Neural cell (in vitro differentiated cells): Measurements from ENCODE around the gene FAM20B. TPM values are rescaled to one million over a fixed set of nuclear protein-coding genes. Genes with fewer than 3 reads are reported as not detected.

ENCODE experiments used
- H2AFZ ChIP-seq: fragments of 200-600, 300-800 bp; sonication (generic), shearing (Covaris generic); 2 replicates; pipeline ENCODE4 v1.6.0; 2014; ENCODE audit warnings: low read depth, mild to moderate bottlenecking, antibody characterized with exemption, low read length, moderate library complexity
- H3F3A ChIP-seq: fragments of 200-600 bp; shearing (Covaris generic); 2 replicates; pipeline ENCODE4 v1.6.1; 2016; ENCODE audit warnings: mild to moderate bottlenecking, moderate library complexity, mixed read lengths, antibody characterized with exemption, low read length; ENCODE audit not compliant: insufficient read depth, poor library complexity, severe bottlenecking
- H3K27ac ChIP-seq: fragments of 200-600, 300-800 bp; sonication (generic), shearing (Covaris generic); 2 replicates; pipeline ENCODE4 v1.5.1; 2014; ENCODE audit warnings: mild to moderate bottlenecking, low read length, moderate library complexity
- H3K27me3 ChIP-seq: fragments of 300-800, 200-600 bp; sonication (generic), shearing (Covaris generic); 2 replicates; pipeline ENCODE4 v1.6.0; 2014; ENCODE audit warnings: mild to moderate bottlenecking, low read depth, low read length, moderate library complexity; ENCODE audit not compliant: insufficient read depth
- H3K36me3 ChIP-seq: fragments of 300-800, 200-600 bp; sonication (generic), shearing (Covaris generic); 2 replicates; pipeline ENCODE4 v1.5.1; 2014; ENCODE audit warnings: mild to moderate bottlenecking, antibody characterized with exemption, low read length, moderate library complexity; ENCODE audit not compliant: insufficient read depth
- H3K4me2 ChIP-seq: fragments of 300-800, 200-600 bp; sonication (generic), shearing (Covaris generic); 2 replicates; pipeline ENCODE4 v1.6.0; 2014; ENCODE audit warnings: mild to moderate bottlenecking, low read length
- H3K4me3 ChIP-seq: fragments of 300-800, 200-600 bp; sonication (generic), shearing (Covaris generic); 2 replicates; pipeline ENCODE4 v1.5.1; 2014; ENCODE audit warnings: mild to moderate bottlenecking, low read length, moderate library complexity
- H3K79me2 ChIP-seq: fragments of 200-600 bp; shearing (Covaris generic); replicated peaks from 2 replicates; pipeline ENCODE4 v1.6.0; 2014; ENCODE audit warnings: mild to moderate bottlenecking, low read length, moderate library complexity; ENCODE audit not compliant: insufficient read depth
- H3K9ac ChIP-seq: fragments of 300-800, 200-600 bp; sonication (generic), shearing (Covaris generic); 2 replicates; pipeline ENCODE4 v1.6.1; 2016; ENCODE audit warnings: mild to moderate bottlenecking, low read length, mixed read lengths
- H3K9me2 ChIP-seq: fragments of 200-600 bp; shearing (Covaris generic); 2 replicates; pipeline ENCODE4 v1.6.1; 2016; ENCODE audit warnings: mild to moderate bottlenecking, low read length, mixed read lengths; ENCODE audit not compliant: insufficient read depth
- H3K9me3 ChIP-seq: fragments of 200-600, 300-800 bp; sonication (generic), shearing (Covaris generic); 2 replicates; pipeline ENCODE4 v1.6.1; 2016; ENCODE audit warnings: mild to moderate bottlenecking, mixed run types, low read length, moderate library complexity, mixed read lengths
- H4K20me1 ChIP-seq: fragments of 200-600 bp; shearing (Covaris generic); 2 replicates; pipeline ENCODE4 v1.6.1; 2016; ENCODE audit warnings: mild to moderate bottlenecking, mixed run types; ENCODE audit not compliant: insufficient read depth
- CTCF ChIP-seq: fragments of 450-650 bp; IDR thresholded peaks from 2 replicates; pipeline ENCODE4 v1.5.1; 2014; ENCODE audit warnings: antibody characterized with exemption, mild to moderate bottlenecking, moderate library complexity; ENCODE audit not compliant: poor library complexity, severe bottlenecking
- EP300 ChIP-seq: fragments of 450-650 bp; conservative IDR thresholded peaks from 2 replicates; pipeline ENCODE4 v1.6.1; 2014; ENCODE audit warnings: antibody characterized with exemption, mild to moderate bottlenecking, moderate library complexity; ENCODE audit not compliant: poor library complexity, severe bottlenecking
- EZH2 ChIP-seq: fragments of 200-600, 300-800 bp; shearing (Covaris generic), sonication (generic); IDR thresholded peaks from 2 replicates; pipeline ENCODE4 v1.6.1; 2014; ENCODE audit warnings: antibody characterized with exemption, low read length, borderline replicate concordance, mild to moderate bottlenecking; ENCODE audit not compliant: insufficient read depth, poor library complexity, severe bottlenecking
- MXI1 ChIP-seq: fragments of 450-650 bp; conservative IDR thresholded peaks from 2 replicates; pipeline ENCODE4 v1.6.1; 2014; ENCODE audit warnings: antibody characterized with exemption, mild to moderate bottlenecking; ENCODE audit not compliant: poor library complexity, severe bottlenecking
- POLR2AphosphoS5 ChIP-seq: IDR thresholded peaks from 2 replicates; pipeline ENCODE4 v1.6.1; 2012
- RAD21 ChIP-seq: fragments of 450-650 bp; conservative IDR thresholded peaks from 2 replicates; pipeline ENCODE4 v1.6.1; 2014; ENCODE audit warnings: antibody characterized with exemption, mild to moderate bottlenecking, moderate library complexity
- REST ChIP-seq: IDR thresholded peaks from 2 replicates; pipeline ENCODE4 v1.6.1; 2012; ENCODE audit warnings: borderline replicate concordance
- SMC3 ChIP-seq: fragments of 450-650 bp; conservative IDR thresholded peaks from 2 replicates; pipeline ENCODE4 v1.6.1; 2014; ENCODE audit warnings: antibody characterized with exemption, mild to moderate bottlenecking, moderate library complexity; ENCODE audit not compliant: poor library complexity
- TAF1 ChIP-seq: IDR thresholded peaks from 2 replicates; pipeline ENCODE4 v1.6.1; 2012; ENCODE audit warnings: low read depth
- polyA plus RNA-seq: library from polyadenylated mRNA; depleted of rRNA; stranded (reverse); fragments of >200 nt; gene quantifications from 2 replicates; pipeline ENCODE4 v1.2.3, GENCODE V29; 2014

The FAM20B gene
- polyA plus RNA-seq, 1 donor from 2014 or later, result 25.1 TPM

DNA sequence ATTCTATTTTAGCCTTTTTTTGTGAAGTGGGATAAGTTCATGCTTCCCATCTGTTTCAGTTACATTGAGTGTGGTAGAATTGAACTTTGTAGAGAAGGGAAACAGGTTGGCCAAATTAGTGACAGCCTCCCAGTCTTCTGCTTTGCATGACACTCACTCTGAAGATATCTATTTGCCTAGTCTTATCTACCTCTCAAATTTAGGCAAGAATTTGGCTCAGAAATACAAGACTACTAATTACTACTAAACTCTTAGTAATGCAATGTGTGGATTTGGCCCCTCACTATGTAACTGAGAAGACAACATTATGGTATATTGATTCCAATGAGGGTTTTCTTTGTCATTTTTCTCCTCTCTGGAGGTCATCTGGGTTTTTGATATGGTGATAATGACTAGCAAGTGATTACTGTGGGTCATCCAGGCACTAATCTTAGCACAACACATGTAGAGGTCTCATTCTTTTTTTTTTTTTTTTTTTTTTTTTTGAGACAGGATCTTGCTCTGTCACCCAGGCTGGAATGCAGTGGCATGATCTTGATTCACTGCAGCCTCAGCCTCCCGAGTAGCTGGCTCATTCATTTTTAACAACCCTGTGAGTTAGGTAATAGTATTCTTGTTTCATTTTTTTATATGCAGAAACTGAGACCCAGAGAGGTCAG, 6.3 kb downstream of the FAM20B start (continued):
- TF ChIP-seq CTCF, result no peak
- TF ChIP-seq SMC3, result no peak
- no peak for TF ChIP-seq RAD21
- no peak for TF ChIP-seq POLR2AphosphoS5

DNA sequence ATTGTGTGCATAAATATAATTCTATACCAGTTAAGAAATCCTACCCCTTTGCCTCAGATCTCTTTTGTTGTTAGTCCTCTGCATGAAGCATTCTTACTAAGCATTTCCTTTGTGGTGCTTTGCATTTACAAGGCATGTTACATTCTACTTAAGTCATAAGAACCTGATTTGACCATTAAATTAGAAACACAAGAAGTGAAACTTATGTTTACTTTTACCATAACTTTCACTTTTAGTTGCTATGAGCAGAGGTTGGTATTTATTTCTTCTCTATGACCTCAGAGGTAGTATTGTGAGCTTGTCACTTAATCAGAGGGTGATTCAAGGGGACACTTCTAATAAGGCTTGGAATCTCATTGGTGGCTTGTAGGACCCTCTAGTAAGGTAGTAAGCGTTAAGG, 9.0 kb downstream of the FAM20B start:
- Histone ChIP-seq H3K27ac (no peak overlapping the region), H2AFZ (no peak overlapping the region), H3K27me3 (no peaks in the 10 kb centered on the region), H3K79me2 (peaks cover 18% of the 10 kb centered on the region), H3K36me3 (no peaks in the 10 kb centered on the region), H3F3A (no peaks in the 10 kb centered on the region), H4K20me1 (no peaks in the 10 kb centered on the region), H3K4me3 (no peak overlapping the region), H3K9me3 (no peaks in the 10 kb centered on the region), H3K4me2 (no peak overlapping the region), H3K9ac (no peak overlapping the region), H3K9me2 (no peaks in the 10 kb centered on the region)
- no peak for TF ChIP-seq TAF1
- TF ChIP-seq RAD21, result no peak
- no peak for TF ChIP-seq POLR2AphosphoS5
- no peak for TF ChIP-seq EP300
- TF ChIP-seq REST, result no peak
- TF ChIP-seq EZH2, result no peak
- no peak for TF ChIP-seq SMC3
- no peak for TF ChIP-seq MXI1
- no peak for TF ChIP-seq CTCF
